Activated naive CD4-positive, alpha-beta T cell treated with Interleukin-2 at 50 U/mL for 16 hours (primary cell): ENCODE results near the gene NIN.
"Not testable (repeated sequence)": the region's sequence is repeated elsewhere in the genome, so short reads cannot be mapped to it uniquely, and the experiment has no call there.

Experiments used
- DNase-seq: peaks from one replicate; pipeline ENCODE4 v3.0.0-alpha.2; 2020

The NIN gene

GRCh38 chr14:50816395-50817047 is 14.4 kb downstream of the NIN start:
- no peak for DNase-seq

DNA sequence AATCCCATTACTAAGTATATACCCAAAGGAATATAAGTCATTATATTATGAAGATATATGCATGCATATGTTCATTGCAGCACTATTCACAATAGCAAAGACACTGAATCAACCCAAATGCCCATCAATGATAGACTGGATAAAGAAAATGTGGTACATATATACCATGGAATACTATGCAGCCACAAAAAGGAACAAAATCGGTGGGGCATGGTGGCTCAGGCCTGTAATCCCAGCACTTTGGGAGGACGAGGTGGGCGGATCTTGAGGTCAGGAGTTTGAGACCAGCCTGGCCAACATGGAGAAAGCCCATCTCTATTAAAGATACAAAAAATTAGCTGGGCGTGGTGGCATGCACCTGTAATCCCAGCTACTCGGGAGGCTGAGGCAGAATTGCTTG is 15.4 kb downstream of the NIN start:
- not testable (repeated sequence) for DNase-seq

GRCh38 chr14:50815058-50815457 is 15.9 kb downstream of the NIN start:
- DNase-seq: not testable (repeated sequence)

DNA sequence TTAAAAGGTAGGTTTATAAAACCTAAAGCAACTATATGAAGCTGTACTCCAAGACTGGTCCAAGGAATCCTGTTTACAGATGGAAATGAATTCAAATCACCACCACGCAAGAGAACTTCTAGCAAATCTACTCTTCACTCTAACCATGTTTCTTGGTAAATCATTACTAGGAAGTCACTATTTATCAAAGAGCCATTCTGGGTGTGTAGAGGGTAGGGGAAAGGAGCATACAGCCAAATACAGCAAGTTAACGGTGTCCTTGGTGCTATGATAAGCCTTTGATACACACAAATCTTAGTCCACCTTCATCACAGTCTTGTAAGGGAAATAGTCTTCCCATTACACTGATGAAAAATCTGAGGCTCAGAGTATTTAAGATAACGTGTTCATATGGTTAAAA is 16.8 kb downstream of the NIN start:
- no peak for DNase-seq

DNA sequence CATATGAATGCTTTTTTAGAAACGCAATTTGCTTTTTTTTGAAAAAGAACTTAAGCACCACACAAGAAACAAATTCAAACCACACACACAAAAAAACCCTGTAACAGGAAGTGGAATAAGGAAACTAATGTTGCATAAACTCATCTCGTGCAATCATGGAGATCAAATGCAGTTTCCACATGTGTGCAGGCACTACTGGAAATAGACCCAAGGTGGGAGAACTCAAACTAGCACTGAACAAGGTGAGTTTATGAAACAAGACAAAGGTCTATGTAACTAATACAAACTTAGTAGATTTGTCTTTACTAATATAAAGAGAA is 17.5 kb downstream of the NIN start:
- DNase-seq: no peak

GRCh38 chr14:50812856-50813543 is 18.0 kb downstream of the NIN start:
- DNase-seq: peak; percentile 17

- DNase-seq: no peak
Observed at GRCh38 chr14:50812180-50812579, 18.8 kb downstream of the NIN start.

DNA sequence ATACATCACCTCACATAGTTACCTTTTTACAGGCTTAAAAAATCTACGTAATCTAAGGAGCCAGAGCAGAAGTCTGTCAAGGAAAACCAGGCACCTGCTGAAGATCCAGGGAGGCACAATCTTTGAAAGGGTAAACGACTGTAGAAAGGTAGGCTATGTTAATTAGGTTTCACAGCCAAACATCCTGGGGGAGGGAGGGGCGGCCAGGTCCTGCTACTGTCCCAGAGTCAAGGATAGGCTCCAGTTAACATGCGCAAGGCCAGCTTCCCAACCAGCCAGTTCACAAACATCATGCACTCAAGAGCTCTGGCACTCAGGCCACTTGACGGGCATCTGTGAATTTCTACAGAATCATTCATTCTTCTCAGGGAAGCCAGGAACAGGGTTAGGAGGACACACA is 22.9 kb downstream of the NIN start:
- DNase-seq: no peak

DNA sequence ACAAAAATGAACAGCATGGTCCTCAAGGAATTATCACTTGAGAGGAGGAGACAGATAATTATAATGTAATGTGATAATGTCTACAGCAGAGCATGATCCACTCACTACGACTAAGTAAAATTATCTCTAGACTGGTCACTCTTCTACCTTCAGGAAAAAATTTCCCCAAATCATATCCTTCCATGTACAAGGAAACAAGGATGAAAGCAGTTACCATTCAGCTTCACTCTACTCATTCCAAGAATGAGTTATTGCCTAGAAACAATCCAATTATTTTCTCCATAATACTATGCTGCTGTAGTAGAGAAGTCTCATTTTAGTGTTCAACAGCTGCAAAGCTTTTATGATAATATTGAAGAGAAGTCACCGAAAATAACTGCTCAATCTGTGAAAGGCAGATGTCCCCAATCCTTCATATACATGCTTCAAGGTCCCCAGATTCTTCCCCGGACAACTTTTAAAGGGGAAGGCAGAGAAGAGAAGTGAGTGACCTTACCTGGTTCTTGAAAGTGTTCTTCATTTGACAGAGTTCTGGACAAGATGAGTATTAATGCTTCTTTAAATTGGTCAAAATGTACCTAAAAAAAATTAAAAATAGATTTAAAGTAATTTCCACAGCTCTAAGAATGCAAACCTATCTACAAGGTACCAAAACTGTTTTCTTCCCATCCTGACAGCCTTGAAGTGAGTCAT is 24.6 kb downstream of the NIN start:
- DNase-seq: no peak

- no peak for DNase-seq
Observed at GRCh38 chr14:50805396-50805795, 25.6 kb downstream of the NIN start.

GRCh38 chr14:50804181-50804721 is 26.7 kb downstream of the NIN start:
- no peak for DNase-seq

- no peak for DNase-seq
Observed at GRCh38 chr14:50801706-50802105, 29.3 kb downstream of the NIN start.

- no peak for DNase-seq
Observed at GRCh38 chr14:50800032-50800431, 30.9 kb downstream of the NIN start.

DNA sequence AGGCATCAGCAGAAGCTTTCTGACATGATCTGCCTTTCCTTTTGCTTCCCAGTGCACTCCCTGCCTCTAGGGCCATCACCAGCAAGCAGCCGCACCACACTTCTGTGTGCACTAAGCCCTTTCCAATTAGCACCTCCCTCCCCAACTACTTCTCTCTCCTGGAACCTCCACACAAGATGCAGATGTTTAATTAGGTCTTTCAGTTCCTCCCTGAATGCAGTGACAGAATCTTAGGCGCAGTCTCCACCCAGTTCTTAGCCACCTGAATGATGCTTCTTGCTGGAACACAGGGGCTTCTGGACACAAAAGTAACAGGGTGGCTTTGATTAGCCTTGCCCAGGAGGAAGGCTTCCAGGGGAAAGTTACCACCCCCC is 32.9 kb downstream of the NIN start:
- no peak for DNase-seq

GRCh38 chr14:50797250-50798047 is 33.5 kb downstream of the NIN start:
- DNase-seq: no peak

DNA sequence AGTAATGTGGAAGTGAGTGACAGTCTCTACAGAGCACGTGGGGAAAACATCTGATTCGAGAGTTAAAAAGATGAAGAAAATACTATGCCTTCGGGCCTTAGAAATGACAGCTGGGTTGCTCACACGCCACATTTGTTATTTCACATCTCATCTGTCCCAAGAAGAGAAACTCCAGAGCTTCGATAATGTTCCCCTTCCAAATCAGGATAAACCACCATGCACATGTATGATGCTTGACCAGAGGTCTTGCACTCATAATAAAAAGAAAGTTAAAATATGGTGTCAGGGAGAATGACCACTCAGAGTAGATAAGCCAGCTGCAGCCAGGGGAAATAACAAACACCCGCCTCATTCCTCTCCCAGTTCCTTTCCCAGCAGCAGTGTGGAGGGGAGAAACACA is 34.6 kb downstream of the NIN start:
- no peak for DNase-seq

DNA sequence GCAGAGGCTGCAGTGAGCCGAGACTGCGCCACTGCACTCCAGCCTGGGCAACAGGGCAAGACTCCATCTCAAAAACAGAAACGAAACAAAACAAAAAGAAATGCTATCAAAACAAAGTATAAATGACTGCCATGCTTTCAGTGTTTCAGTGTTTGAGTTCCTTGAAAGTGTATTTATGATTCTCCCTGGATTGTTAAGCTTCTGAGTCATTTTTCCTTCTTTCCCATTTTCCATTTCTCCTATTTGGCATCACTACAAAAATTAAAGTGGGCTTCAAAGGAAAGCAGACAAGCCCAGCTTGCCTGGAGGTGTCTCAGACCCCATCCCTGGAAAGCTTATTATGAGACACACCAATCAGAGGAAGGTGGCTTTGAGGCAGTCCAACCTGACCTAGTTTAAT is 35.1 kb downstream of the NIN start:
- no peak for DNase-seq

- DNase-seq: no peak
Observed at GRCh38 chr14:50795142-50795541, 35.8 kb downstream of the NIN start.

- DNase-seq: no peak
Observed at GRCh38 chr14:50794068-50794645, 36.8 kb downstream of the NIN start.

DNA sequence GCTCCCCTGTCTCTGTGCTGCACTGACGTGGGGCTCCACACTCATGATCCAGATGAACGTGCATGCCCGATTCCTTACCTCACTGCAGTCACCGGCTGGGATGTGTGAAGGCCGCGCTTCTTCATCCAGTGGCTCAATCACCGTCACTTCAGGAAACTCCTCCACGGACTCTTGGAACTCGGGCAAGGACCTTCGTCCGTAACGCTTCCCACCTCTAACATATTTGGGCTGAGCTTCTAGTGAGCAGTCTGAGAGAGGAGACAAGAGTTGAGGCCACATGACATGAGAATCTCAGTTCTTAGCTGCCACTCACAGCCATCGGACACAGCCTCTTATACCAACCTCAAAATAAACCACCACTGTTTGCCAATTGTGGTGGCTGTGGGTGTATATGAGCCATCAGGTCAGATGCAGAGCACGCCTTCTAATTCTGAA is 38.3 kb downstream of the NIN start:
- no peak for DNase-seq

DNA sequence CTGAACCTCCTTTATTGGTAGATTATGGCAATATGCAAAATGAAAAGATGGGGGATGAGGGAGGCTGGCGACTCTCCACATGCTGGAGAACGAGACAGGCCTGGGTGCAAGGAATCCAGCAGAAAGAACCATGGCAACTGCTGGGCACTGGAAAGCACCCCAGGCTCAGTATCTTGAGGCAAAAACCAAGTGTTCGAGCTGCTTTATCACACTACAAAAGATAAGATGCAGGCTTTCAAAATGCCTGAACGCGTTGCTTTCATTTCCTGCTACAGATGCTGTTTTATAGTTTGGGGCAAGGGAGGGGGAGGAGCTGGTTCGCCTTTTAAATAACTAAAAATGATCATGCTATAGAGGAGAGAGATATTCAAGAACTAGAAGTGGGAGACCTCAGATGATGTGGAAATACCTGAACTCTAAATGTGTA is 38.9 kb downstream of the NIN start:
- no peak for DNase-seq

DNA sequence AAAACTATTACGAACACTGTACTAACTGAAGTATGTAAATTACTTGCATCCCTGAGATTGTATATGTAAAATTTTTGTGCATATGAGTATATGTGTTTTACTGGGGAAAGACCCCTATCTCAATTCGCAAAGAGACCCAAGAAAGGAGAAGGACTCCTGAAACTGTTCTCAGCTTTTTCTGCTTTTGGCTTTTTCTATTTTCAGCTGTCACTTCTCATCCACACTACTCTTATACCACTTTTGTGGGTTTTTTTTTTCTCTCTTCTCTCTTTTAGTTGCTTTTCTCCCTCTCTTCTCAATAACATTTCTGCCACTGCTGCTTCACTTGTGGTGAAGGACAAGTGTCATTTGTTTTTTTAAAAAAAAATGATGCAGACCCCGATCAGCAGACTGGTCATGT is 39.8 kb downstream of the NIN start:
- DNase-seq: no peak

DNA sequence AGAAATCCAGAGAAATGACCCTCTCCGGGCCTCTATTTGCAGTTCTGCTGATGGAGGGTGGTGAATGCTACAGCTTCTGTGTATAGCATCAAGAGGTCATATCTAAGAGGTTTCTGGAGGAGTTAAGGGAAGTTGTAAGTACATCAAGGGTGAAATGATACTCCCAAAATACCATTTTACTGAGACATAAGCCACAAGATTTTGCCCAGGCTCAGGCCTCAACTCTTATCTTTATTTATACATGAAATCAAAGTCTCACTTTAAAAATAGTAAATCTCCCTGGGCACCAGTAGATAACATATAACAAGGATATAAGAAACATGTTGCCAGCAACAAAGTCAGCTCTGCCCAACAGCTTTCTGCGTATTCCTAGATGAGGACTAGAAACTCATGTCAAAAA is 40.4 kb downstream of the NIN start:
- DNase-seq: no peak
